ENCODE data around the gene PAX2. TPM values are rescaled to one million over a fixed set of nuclear protein-coding genes. Genes with fewer than 3 reads are reported as not detected.

PAX2 gene
- total RNA-seq, 1 experiment from 2014 or later = not detected

- no peak for DNase-seq (ENCODE audit: low read depth)
- in situ Hi-C loops (cut with HindIII; ENCODE audit: low pct_unique_long_range_greater_than_20kb, low sequenced_read_pairs) = no loop called here
Observed at GRCh38 chr10:100858261-100858660, 112.9 kb downstream of the PAX2 start.

GRCh38 chr10:100858747-100859483 is 113.5 kb downstream of the PAX2 start:
- no peak for DNase-seq (ENCODE audit: low read depth)
- in situ Hi-C loops (cut with HindIII; ENCODE audit: low pct_unique_long_range_greater_than_20kb, low sequenced_read_pairs) = no loop called here

- DNase-seq (ENCODE audit: low read depth) = no peak
- in situ Hi-C loops (cut with HindIII; ENCODE audit: low pct_unique_long_range_greater_than_20kb, low sequenced_read_pairs) = no loop called here
Observed at GRCh38 chr10:100859484-100859763, 114.0 kb downstream of the PAX2 start.

- DNase-seq (ENCODE audit: low read depth) = no peak
- in situ Hi-C loops (cut with HindIII; ENCODE audit: low pct_unique_long_range_greater_than_20kb, low sequenced_read_pairs) = no loop called here
Observed at GRCh38 chr10:100863433-100863832, 118.1 kb downstream of the PAX2 start.

GRCh38 chr10:100864036-100864885 is 118.9 kb downstream of the PAX2 start:
- in situ Hi-C loops (cut with HindIII; ENCODE audit: low pct_unique_long_range_greater_than_20kb, low sequenced_read_pairs) = no loop called here
- no peak for DNase-seq (ENCODE audit: low read depth)

GRCh38 chr10:100864978-100865377 is 119.6 kb downstream of the PAX2 start:
- in situ Hi-C loops (cut with HindIII; ENCODE audit: low pct_unique_long_range_greater_than_20kb, low sequenced_read_pairs) = no loop called here

GRCh38 chr10:100866010-100866409 is 120.6 kb downstream of the PAX2 start:
- in situ Hi-C loops (cut with HindIII; ENCODE audit: low pct_unique_long_range_greater_than_20kb, low sequenced_read_pairs) = no loop called here
- no peak for DNase-seq (ENCODE audit: low read depth)

More at GRCh38 chr10:100864978-100865377, 119.6 kb downstream of the PAX2 start:
- no peak for DNase-seq (ENCODE audit: low read depth)

- in situ Hi-C loops (cut with HindIII; ENCODE audit: low pct_unique_long_range_greater_than_20kb, low sequenced_read_pairs) = no loop called here
- DNase-seq (ENCODE audit: low read depth) = no peak
Observed at GRCh38 chr10:100866575-100867098, 121.3 kb downstream of the PAX2 start.

- in situ Hi-C loops (cut with HindIII; ENCODE audit: low pct_unique_long_range_greater_than_20kb, low sequenced_read_pairs) = no loop called here
- DNase-seq (ENCODE audit: low read depth) = no peak
Observed at GRCh38 chr10:100867261-100867963, 122.0 kb downstream of the PAX2 start.

GRCh38 chr10:100868382-100868781 is 123.0 kb downstream of the PAX2 start:
- DNase-seq (ENCODE audit: low read depth) = no peak
- in situ Hi-C loops (cut with HindIII; ENCODE audit: low pct_unique_long_range_greater_than_20kb, low sequenced_read_pairs) = no loop called here

- in situ Hi-C loops (cut with HindIII; ENCODE audit: low pct_unique_long_range_greater_than_20kb, low sequenced_read_pairs) = no loop called here
- DNase-seq (ENCODE audit: low read depth) = no peak
Observed at GRCh38 chr10:100869399-100869798, 124.0 kb downstream of the PAX2 start.

GRCh38 chr10:100872034-100872791 is 126.8 kb downstream of the PAX2 start:
- in situ Hi-C loops (cut with HindIII; ENCODE audit: low pct_unique_long_range_greater_than_20kb, low sequenced_read_pairs) = no loop called here

GRCh38 chr10:100873146-100873826 is 127.9 kb downstream of the PAX2 start:
- DNase-seq (ENCODE audit: low read depth) = no peak
- in situ Hi-C loops (cut with HindIII; ENCODE audit: low pct_unique_long_range_greater_than_20kb, low sequenced_read_pairs) = no loop called here

More at GRCh38 chr10:100872034-100872791, 126.8 kb downstream of the PAX2 start:
- peak; percentile 38 for DNase-seq (ENCODE audit: low read depth)

- in situ Hi-C loops (cut with HindIII; ENCODE audit: low pct_unique_long_range_greater_than_20kb, low sequenced_read_pairs) = no loop called here
- DNase-seq (ENCODE audit: low read depth) = no peak
Observed at GRCh38 chr10:100873827-100874326, 128.5 kb downstream of the PAX2 start.

GRCh38 chr10:100874702-100875483 is 129.5 kb downstream of the PAX2 start:
- DNase-seq (ENCODE audit: low read depth) = no peak
- in situ Hi-C loops (cut with HindIII; ENCODE audit: low pct_unique_long_range_greater_than_20kb, low sequenced_read_pairs) = loop anchor here (25.0 kb wide), 1 partner anchor 313 kb away; no protein-coding TSS in a partner anchor

GRCh38 chr10:100875484-100876166 is 130.2 kb downstream of the PAX2 start:
- in situ Hi-C loops (cut with HindIII; ENCODE audit: low pct_unique_long_range_greater_than_20kb, low sequenced_read_pairs) = loop anchor here (25.0 kb wide), 1 partner anchor 313 kb away; no protein-coding TSS in a partner anchor
- no peak for DNase-seq (ENCODE audit: low read depth)
